ENCODE results near the gene CHST12. TPM values are rescaled to one million over a fixed set of nuclear protein-coding genes. Genes with fewer than 3 reads are reported as not detected.

CHST12 gene
- total RNA-seq, 4 donors from 2014 or later, result 7.6 to 136 (median 13.6) TPM

DNA sequence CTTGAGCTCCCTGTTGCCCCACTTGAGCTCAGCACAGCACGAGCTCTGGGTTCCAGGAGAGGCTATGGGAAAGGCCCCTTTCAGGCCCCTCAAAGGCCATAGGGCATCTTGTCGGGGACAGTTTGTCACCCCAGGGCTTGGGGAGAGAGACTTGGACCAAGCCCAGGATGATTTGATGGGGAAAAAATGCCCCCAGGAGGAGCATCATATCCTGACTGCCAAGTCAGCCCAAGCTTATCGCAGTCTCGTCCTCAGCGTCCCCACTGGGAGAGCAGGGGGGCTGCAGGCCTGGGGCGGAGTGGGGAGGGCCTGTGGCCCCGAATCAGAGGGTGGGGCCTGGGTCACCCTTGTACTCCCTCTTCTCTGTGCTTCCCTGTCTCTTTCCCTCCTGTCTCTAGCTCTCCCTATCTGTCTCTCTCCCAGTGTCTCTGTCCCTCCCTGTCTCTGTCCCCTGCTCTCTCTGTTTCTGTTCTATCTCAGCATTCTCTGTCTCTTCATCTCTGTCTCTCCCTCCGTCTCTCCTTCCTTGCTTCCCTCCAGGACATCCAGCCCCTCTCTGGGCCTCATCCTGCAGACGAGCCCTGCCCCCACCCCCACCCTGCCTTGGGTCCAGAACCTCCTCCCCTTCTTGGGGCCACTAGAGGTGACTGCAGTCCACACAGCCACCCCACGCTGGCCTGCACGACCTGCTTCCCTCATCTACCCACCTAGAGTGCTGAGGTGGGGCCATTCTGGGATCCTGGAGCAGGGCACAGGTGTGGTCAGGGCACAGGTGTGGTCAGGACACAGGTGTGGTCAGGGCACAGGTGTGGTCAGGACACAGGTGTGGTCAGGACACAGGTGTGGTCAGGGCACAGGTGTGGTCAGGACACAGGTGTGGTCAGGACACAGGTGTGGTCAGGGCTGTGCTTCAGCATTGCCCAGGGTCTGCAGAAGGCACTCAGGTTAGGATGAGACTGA is 90.1 kb downstream of the CHST12 start:
- no peak overlapping the region for H3K27ac ChIP-seq
- WGBS, 2 donors (ENCODE audit: low coverage in 1 of 2), result 54 to 80% methylated on average over 5 to 10 of the region's 11 CpGs

DNA sequence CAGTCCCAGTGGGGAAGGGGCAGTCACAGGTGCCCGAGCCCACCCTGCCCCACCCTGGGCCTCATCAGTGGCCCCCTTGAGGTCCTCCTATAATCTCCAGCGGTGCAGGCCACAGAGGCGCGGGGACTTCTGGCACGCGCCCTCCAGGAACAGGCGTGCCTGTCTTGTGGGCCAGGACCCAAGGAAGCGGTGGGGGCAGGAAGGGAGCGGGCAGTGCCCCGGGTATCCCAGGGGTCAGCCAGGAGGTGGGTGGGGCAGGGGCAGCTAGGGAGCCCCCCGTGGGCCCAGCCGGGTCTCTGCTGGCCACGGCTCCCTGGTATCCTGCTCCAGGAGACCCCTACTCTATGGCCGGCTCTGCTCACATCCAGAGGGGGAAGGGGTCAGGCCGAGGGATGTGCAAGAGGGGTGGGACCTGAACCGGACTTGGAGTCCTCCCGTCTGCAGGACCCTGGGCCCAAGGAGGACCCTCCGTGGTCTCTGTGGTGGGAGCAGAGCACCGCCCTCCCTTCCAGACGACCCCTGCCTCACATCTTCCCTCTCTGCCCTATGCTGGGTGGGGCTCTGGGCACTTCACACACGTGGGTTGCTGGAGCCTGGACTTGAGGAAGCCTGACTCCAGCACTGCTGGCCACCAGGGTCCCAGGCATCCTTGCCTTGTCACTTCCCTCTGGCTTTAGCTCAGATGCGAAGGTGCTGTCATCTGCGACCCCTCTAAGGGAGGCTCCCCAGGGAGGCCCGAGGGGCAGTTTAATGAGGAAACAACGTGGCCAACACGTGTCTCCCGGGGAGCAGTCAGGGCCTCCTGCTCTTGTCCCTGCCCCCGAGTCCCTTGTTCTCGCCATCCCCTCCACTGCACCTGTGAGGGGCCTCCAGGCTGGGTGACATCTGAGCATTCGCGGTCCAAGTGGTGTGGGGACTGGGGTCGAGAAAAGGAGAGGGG is 91.0 kb downstream of the CHST12 start:
- TF ChIP-seq, protein P1, sequence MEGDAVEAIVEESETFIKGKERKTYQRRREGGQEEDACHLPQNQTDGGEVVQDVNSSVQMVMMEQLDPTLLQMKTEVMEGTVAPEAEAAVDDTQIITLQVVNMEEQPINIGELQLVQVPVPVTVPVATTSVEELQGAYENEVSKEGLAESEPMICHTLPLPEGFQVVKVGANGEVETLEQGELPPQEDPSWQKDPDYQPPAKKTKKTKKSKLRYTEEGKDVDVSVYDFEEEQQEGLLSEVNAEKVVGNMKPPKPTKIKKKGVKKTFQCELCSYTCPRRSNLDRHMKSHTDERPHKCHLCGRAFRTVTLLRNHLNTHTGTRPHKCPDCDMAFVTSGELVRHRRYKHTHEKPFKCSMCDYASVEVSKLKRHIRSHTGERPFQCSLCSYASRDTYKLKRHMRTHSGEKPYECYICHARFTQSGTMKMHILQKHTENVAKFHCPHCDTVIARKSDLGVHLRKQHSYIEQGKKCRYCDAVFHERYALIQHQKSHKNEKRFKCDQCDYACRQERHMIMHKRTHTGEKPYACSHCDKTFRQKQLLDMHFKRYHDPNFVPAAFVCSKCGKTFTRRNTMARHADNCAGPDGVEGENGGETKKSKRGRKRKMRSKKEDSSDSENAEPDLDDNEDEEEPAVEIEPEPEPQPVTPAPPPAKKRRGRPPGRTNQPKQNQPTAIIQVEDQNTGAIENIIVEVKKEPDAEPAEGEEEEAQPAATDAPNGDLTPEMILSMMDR (IDR thresholded peaks at IDR 0.05), result no peak
- TF ChIP-seq EP300 (IDR thresholded peaks at IDR 0.05; ENCODE audit: low read depth), result no peak
- no peak for TF ChIP-seq POLR2AphosphoS5 (IDR thresholded peaks at IDR 0.05)
- TF ChIP-seq POLR2A (IDR thresholded peaks at IDR 0.05), result no peak
- Histone ChIP-seq H3K27ac (peak overlapping the region in 1 of 4 donors; percentile 2), H3K4me1 (peaks cover 5 to 23% (median 13%) of the 10 kb centered on the region in 4 donors), H3K9me3 (no peaks in the 10 kb centered on the region), H3K4me3 (no peak overlapping the region), H3K36me3 (no peaks in the 10 kb centered on the region), H3K27me3 (peaks cover 34% of the 10 kb centered on the region)
- intact Hi-C loops (cut with DNase I; ENCODE audit: low total_unique reads), result no loop called here
- in situ Hi-C loops (cut with MboI; ENCODE audit: low pct_ligation_motif_present in 1 of 4, low pct_unique_long_range_greater_than_20kb in 1 of 4, low sequenced_read_pairs in 3 of 4), result loop anchor here in 1 of 4 donors (25.0 kb wide), 1 partner anchor 193 kb away; the partner anchor contains the start of gene AMZ1
- DNase-seq, result no peak
- 49% methylated on average over 27 of the region's 32 CpGs; no CpG with 5 or more reads in 1 of the 2 donors for WGBS, 2 donors (ENCODE audit: low coverage in 1 of 2)

More for the DNA sequence above, 90.1 kb downstream of the CHST12 start:
- DNase-seq, result peak; percentile 37
- TF ChIP-seq, protein P1 (IDR thresholded peaks at IDR 0.05), result no peak
- TF ChIP-seq POLR2AphosphoS5 (IDR thresholded peaks at IDR 0.05), result peak in 1 of 3 donors; percentile 12
- intact Hi-C loops (cut with DNase I; ENCODE audit: low total_unique reads), result no loop called here
- H3K27me3 ChIP-seq, result peaks cover 32% of the 10 kb centered on the region
- no peaks in the 10 kb centered on the region for H3K36me3 ChIP-seq
- no peaks in the 10 kb centered on the region for H3K9me3 ChIP-seq
- no peak overlapping the region for H3K4me3 ChIP-seq
- in situ Hi-C loops (cut with MboI; ENCODE audit: low pct_ligation_motif_present in 1 of 4, low pct_unique_long_range_greater_than_20kb in 1 of 4, low sequenced_read_pairs in 3 of 4), result loop anchor here in 1 of 4 donors (25.0 kb wide), 1 partner anchor 194 kb away; the partner anchor contains the start of gene AMZ1
- H3K4me1 ChIP-seq, result peaks cover 5 to 23% (median 13%) of the 10 kb centered on the region in 4 donors

DNA sequence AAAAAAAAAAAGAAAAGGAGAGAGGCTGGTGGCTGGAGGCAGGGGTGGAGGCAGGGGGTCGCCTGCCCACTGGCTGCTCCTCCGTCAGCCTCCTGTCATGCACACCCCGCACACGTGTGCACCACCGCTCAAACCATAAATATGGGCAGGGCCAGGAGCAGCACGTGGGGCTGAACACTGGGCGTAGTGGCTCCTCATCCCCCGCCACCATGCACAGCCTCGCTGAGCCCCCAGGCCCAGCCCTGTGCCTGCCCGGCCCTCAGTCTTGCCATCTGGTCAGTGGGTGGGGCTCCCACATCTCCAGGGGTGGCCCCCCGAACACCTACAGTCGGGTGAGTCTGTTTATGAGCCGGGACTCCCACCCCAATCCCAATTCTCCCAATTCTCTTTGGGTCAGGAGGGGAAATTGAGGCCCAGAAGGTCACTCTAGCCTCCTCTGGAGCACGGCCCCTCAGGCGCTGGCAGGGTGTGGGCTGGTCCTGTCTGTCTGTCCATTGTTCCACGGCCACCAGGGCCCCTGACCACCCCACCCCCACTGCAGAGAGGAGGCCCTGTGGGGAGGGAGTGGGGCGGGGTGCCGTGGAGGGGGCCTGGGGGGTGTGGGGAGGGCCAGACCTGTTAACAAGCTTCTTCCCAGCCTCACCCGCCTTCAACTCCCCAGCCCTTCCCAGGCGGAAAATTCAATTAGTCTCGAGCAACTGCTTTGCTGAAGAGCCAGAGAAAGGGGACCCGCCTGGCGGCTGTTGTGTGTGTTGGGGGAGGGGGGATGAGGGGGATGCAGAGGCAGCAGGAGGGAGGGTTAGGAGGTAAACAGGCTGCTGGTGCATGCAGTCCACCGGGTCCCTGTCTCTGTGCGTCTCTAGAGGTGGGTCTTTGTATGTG is 92.2 kb downstream of the CHST12 start:
- H3K27me3 ChIP-seq, result peaks cover 34% of the 10 kb centered on the region
- H3K4me1 ChIP-seq, result peaks cover 5 to 23% (median 13%) of the 10 kb centered on the region in 4 donors
- no peak for DNase-seq

More for the DNA sequence above, 92.2 kb downstream of the CHST12 start:
- TF ChIP-seq, protein P1 (IDR thresholded peaks at IDR 0.05), result no peak
- TF ChIP-seq EP300 (IDR thresholded peaks at IDR 0.05; ENCODE audit: low read depth), result no peak
- TF ChIP-seq POLR2A (IDR thresholded peaks at IDR 0.05), result no peak
- TF ChIP-seq POLR2AphosphoS5 (IDR thresholded peaks at IDR 0.05), result no peak
- in situ Hi-C loops (cut with MboI; ENCODE audit: low pct_ligation_motif_present in 1 of 4, low pct_unique_long_range_greater_than_20kb in 1 of 4, low sequenced_read_pairs in 3 of 4), result loop anchor here in 1 of 4 donors (25.0 kb wide), 1 partner anchor 192 kb away; the partner anchor contains the start of gene AMZ1
- H3K27ac ChIP-seq, result no peak overlapping the region
- no peaks in the 10 kb centered on the region for H3K36me3 ChIP-seq
- no peak overlapping the region for H3K4me3 ChIP-seq
- intact Hi-C loops (cut with DNase I; ENCODE audit: low total_unique reads), result no loop called here
- 53 to 70% methylated on average over 5 to 24 of the region's 25 CpGs for WGBS, 2 donors (ENCODE audit: low coverage in 1 of 2)
- H3K9me3 ChIP-seq, result no peaks in the 10 kb centered on the region

Data from transverse colon (tissue), 4 donors.